WTC11 (cell line): ENCODE results near the gene CFAP221. TPM values are rescaled to one million over a fixed set of nuclear protein-coding genes. Genes with fewer than 3 reads are reported as not detected.

ENCODE experiments used
- ATAC-seq: fragments of 200-7000 bp; cut with Tn5 transposase; 2 replicates; pipeline ENCODE4 v1.10.0; 2021; ENCODE audit warnings: mild to moderate bottlenecking, moderate library complexity
- CTCF ChIA-PET: fragments of 300-600 bp; sonication (Branson Sonifier 250); formaldehyde crosslinking; loops from one replicate; lab custom pipeline; 2021; ENCODE audit warnings: antibody characterized with exemption; lab: Charles Lee
- POLR2A ChIA-PET: fragments of 350-600 bp; sonication (Branson Sonifier 250); formaldehyde crosslinking; loops from one replicate; lab custom pipeline; 2021; ENCODE audit warnings: antibody characterized with exemption; lab: Charles Lee
- DNase-seq: peaks from one replicate; pipeline ENCODE4 v3.0.0; 2021; ENCODE audit warnings: low spot score
- H3K27ac Mint-ChIP-seq: 2 replicates; pipeline ENCODE4 v1.8.0; 2021; ENCODE audit warnings: mixed read lengths
- H3K27me3 Mint-ChIP-seq: 2 replicates; pipeline ENCODE4 v1.8.0; 2021; ENCODE audit warnings: low read depth, mild to moderate bottlenecking, moderate library complexity, mixed read lengths
- H3K36me3 Mint-ChIP-seq: 2 replicates; pipeline ENCODE4 v1.8.0; 2021; ENCODE audit warnings: mixed read lengths
- H3K4me1 Mint-ChIP-seq: 2 replicates; pipeline ENCODE4 v1.8.0; 2022; ENCODE audit warnings: mixed read lengths
- H3K4me3 Mint-ChIP-seq: 2 replicates; pipeline ENCODE4 v1.8.0; 2021; ENCODE audit warnings: mild to moderate bottlenecking, moderate library complexity, mixed read lengths
- H3K9me3 Mint-ChIP-seq: 2 replicates; pipeline ENCODE4 v1.8.0; 2021; ENCODE audit warnings: mixed read lengths
- CREB1 ChIP-seq: sonication (generic); formaldehyde crosslinking; IDR thresholded peaks from 2 replicates; pipeline ENCODE4 v1.8.0; 2023; ENCODE audit warnings: mild to moderate bottlenecking, missing genetic modification reagents
- ERG ChIP-seq: fragments of 250-450 bp; sonication (Bioruptor Pico); IDR thresholded peaks from 2 replicates; pipeline ENCODE4 v1.8.0; 2021; ENCODE audit warnings: mild to moderate bottlenecking
- ETV6 ChIP-seq: sonication (generic); formaldehyde crosslinking; IDR thresholded peaks from 2 replicates; pipeline ENCODE4 v1.8.1; 2022; ENCODE audit warnings: mild to moderate bottlenecking, missing genetic modification reagents
- MYBL2 ChIP-seq: sonication (generic); formaldehyde crosslinking; IDR thresholded peaks from 2 replicates; pipeline ENCODE4 v1.8.1; 2023; ENCODE audit warnings: mild to moderate bottlenecking, moderate library complexity, missing genetic modification reagents
- NR3C1 ChIP-seq: sonication (generic); formaldehyde crosslinking; conservative IDR thresholded peaks from 2 replicates; pipeline ENCODE4 v1.8.1; 2023; ENCODE audit warnings: low read depth, mild to moderate bottlenecking, missing genetic modification reagents
- PREB ChIP-seq: sonication (generic); formaldehyde crosslinking; IDR thresholded peaks from 2 replicates; pipeline ENCODE4 v1.8.1; 2022; ENCODE audit warnings: mild to moderate bottlenecking, missing genetic modification reagents, moderate library complexity, borderline replicate concordance
- STAT6 ChIP-seq: sonication (generic); formaldehyde crosslinking; conservative IDR thresholded peaks from 2 replicates; pipeline ENCODE4 v1.8.1; 2023; ENCODE audit warnings: mild to moderate bottlenecking, low read depth, missing genetic modification reagents, moderate library complexity
- TCF7 ChIP-seq: sonication (generic); formaldehyde crosslinking; IDR thresholded peaks from 2 replicates; pipeline ENCODE4 v1.8.0; 2022; ENCODE audit warnings: mild to moderate bottlenecking, low read depth, missing genetic modification reagents, moderate library complexity
- TP53 ChIP-seq: sonication (generic); formaldehyde crosslinking; IDR thresholded peaks from 2 replicates; pipeline ENCODE4 v1.8.1; 2023; ENCODE audit warnings: mild to moderate bottlenecking, missing genetic modification reagents
- USF2 ChIP-seq: sonication (generic); formaldehyde crosslinking; IDR thresholded peaks from 2 replicates; pipeline ENCODE4 v1.8.1; 2023; ENCODE audit warnings: mild to moderate bottlenecking, missing genetic modification reagents, moderate library complexity
- ZBTB43 ChIP-seq: sonication (generic); formaldehyde crosslinking; IDR thresholded peaks from 2 replicates; pipeline ENCODE4 v1.8.1; 2023; ENCODE audit warnings: mild to moderate bottlenecking, missing genetic modification reagents
- ZNF263 ChIP-seq: sonication (generic); formaldehyde crosslinking; IDR thresholded peaks from 2 replicates; pipeline ENCODE4 v1.8.1; 2022; ENCODE audit warnings: low read depth, mild to moderate bottlenecking, moderate library complexity, missing genetic modification reagents
- ZNF396 ChIP-seq: fragments of 250-450 bp; sonication (Bioruptor Pico); IDR thresholded peaks from 2 replicates; pipeline ENCODE4 v1.8.0; 2021; ENCODE audit warnings: mild to moderate bottlenecking, moderate library complexity, borderline replicate concordance
- total RNA-seq: library from RNA; stranded (reverse); gene quantifications from 3 replicates; pipeline ENCODE4 v1.2.3, GENCODE V29; 2021
- TF ChIP-seq, protein P1 (sequence below): sonication (generic); formaldehyde crosslinking; IDR thresholded peaks from 2 replicates; pipeline ENCODE4 v1.8.0; 2023; ENCODE audit warnings: mild to moderate bottlenecking, missing genetic modification reagents
- TF ChIP-seq, protein P2 (sequence below): sonication (generic); formaldehyde crosslinking; IDR thresholded peaks from 2 replicates; pipeline ENCODE4 v1.8.1; 2022; ENCODE audit warnings: low read depth, mild to moderate bottlenecking, moderate library complexity, missing genetic modification reagents, borderline replicate concordance
- TF ChIP-seq, protein P3 (sequence below): sonication (generic); formaldehyde crosslinking; conservative IDR thresholded peaks from 2 replicates; pipeline ENCODE4 v1.8.1; 2022; ENCODE audit warnings: mild to moderate bottlenecking, missing genetic modification reagents
- TF ChIP-seq, protein P4 (sequence below): sonication (generic); formaldehyde crosslinking; IDR thresholded peaks from 2 replicates; pipeline ENCODE4 v1.8.0; 2023; ENCODE audit warnings: missing genetic modification reagents

CFAP221 gene
- total RNA-seq, 1 experiment from 2014 or later: 0.35 TPM

DNA sequence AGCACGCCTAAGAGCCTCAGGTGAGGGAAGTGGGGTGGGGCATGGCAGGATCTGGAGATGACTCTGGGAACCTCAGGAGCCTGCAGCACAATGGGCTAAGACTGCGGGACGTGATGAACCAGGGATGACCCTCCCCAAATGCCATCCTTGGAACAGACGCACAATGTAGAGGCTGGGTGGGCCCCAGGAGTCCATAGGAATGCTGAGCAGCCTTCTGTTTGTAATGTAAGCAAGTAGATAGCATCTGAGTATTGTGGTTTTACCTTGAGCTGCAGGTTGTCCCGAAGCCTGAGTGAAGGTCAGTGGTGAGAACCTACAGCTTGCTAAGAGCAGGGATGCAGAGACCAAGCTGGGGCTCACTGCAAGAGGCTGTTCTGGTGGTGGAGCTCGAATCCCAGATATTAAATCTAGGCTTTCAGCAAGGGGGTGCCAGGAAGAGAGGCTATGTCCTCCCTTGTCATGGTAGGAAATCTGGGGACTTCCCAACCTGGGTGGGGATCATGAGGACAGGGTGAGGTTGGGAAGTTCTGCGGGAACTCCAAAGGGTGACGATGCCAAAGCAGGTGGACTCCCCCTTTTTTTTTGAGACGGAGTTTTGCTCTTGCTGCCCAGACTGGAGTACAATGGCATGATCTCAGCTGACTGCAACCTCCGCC lies 25.7 kb upstream of the CFAP221 start:
- H3K9me3 Mint-ChIP-seq: no peaks in the 10 kb centered on the region
- H3K27me3 Mint-ChIP-seq: peaks cover 45% of the 10 kb centered on the region
- no peak overlapping the region for H3K27ac Mint-ChIP-seq
- no peak for DNase-seq
- H3K4me1 Mint-ChIP-seq: peaks cover 5% of the 10 kb centered on the region
- POLR2A ChIA-PET: no interaction called here
- no peak overlapping the region for H3K4me3 Mint-ChIP-seq
- H3K36me3 Mint-ChIP-seq: no peaks in the 10 kb centered on the region
- CTCF ChIA-PET: interaction anchor here (0.7 to 2.3 kb wide), 6 partner anchors 21 to 656 kb away, joined by 3 to 19 read pairs (median 3); no protein-coding TSS in a partner anchor
- no peak for ATAC-seq
- no peak for TF ChIP-seq ZBTB43 (CRISPR knock-in tag)
- no peak for TF ChIP-seq USF2 (CRISPR knock-in tag)
- TF ChIP-seq, protein P1, sequence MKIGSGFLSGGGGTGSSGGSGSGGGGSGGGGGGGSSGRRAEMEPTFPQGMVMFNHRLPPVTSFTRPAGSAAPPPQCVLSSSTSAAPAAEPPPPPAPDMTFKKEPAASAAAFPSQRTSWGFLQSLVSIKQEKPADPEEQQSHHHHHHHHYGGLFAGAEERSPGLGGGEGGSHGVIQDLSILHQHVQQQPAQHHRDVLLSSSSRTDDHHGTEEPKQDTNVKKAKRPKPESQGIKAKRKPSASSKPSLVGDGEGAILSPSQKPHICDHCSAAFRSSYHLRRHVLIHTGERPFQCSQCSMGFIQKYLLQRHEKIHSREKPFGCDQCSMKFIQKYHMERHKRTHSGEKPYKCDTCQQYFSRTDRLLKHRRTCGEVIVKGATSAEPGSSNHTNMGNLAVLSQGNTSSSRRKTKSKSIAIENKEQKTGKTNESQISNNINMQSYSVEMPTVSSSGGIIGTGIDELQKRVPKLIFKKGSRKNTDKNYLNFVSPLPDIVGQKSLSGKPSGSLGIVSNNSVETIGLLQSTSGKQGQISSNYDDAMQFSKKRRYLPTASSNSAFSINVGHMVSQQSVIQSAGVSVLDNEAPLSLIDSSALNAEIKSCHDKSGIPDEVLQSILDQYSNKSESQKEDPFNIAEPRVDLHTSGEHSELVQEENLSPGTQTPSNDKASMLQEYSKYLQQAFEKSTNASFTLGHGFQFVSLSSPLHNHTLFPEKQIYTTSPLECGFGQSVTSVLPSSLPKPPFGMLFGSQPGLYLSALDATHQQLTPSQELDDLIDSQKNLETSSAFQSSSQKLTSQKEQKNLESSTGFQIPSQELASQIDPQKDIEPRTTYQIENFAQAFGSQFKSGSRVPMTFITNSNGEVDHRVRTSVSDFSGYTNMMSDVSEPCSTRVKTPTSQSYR: no peak
- TF ChIP-seq ZNF263 (CRISPR knock-in tag): no peak
- TF ChIP-seq, protein P2, sequence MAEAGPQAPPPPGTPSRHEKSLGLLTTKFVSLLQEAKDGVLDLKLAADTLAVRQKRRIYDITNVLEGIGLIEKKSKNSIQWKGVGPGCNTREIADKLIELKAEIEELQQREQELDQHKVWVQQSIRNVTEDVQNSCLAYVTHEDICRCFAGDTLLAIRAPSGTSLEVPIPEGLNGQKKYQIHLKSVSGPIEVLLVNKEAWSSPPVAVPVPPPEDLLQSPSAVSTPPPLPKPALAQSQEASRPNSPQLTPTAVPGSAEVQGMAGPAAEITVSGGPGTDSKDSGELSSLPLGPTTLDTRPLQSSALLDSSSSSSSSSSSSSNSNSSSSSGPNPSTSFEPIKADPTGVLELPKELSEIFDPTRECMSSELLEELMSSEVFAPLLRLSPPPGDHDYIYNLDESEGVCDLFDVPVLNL (CRISPR knock-in tag): no peak

- H3K27me3 Mint-ChIP-seq: peaks cover 50% of the 10 kb centered on the region
- no peak for DNase-seq
- H3K36me3 Mint-ChIP-seq: no peaks in the 10 kb centered on the region
- ATAC-seq: no peak
- no peak overlapping the region for H3K4me3 Mint-ChIP-seq
- CTCF ChIA-PET: interaction anchor here (0.7 to 2.3 kb wide), 3 partner anchors 24 to 43 kb away, joined by 3 to 19 read pairs (median 3); no protein-coding TSS in a partner anchor
- POLR2A ChIA-PET: no interaction called here
- H3K9me3 Mint-ChIP-seq: no peaks in the 10 kb centered on the region
- no peak overlapping the region for H3K27ac Mint-ChIP-seq
- peaks cover 6% of the 10 kb centered on the region for H3K4me1 Mint-ChIP-seq
- TF ChIP-seq CREB1: no peak
- no peak for TF ChIP-seq USF2 (CRISPR knock-in tag)
- no peak for TF ChIP-seq ERG (CRISPR knock-in tag)
- TF ChIP-seq, protein P3, sequence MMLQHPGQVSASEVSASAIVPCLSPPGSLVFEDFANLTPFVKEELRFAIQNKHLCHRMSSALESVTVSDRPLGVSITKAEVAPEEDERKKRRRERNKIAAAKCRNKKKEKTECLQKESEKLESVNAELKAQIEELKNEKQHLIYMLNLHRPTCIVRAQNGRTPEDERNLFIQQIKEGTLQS (CRISPR knock-in tag): no peak
- TF ChIP-seq NR3C1: no peak
- TF ChIP-seq STAT6 (CRISPR knock-in tag): no peak
- TF ChIP-seq TCF7 (CRISPR knock-in tag): no peak
- TF ChIP-seq ETV6: no peak
- TF ChIP-seq, protein P4, sequence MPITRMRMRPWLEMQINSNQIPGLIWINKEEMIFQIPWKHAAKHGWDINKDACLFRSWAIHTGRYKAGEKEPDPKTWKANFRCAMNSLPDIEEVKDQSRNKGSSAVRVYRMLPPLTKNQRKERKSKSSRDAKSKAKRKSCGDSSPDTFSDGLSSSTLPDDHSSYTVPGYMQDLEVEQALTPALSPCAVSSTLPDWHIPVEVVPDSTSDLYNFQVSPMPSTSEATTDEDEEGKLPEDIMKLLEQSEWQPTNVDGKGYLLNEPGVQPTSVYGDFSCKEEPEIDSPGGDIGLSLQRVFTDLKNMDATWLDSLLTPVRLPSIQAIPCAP: no peak
- no peak for TF ChIP-seq PREB (CRISPR knock-in tag)
- no peak for TF ChIP-seq MYBL2 (CRISPR knock-in tag)
- TF ChIP-seq TP53 (CRISPR knock-in tag): no peak
- no peak for TF ChIP-seq ZNF396 (CRISPR knock-in tag)
Measured at GRCh38 chr2:119519057-119519408, 25.2 kb upstream of the CFAP221 start.
